Central memory CD8-positive, alpha-beta T cell (primary cell): Measurements from ENCODE around the gene MPC1.
"Not testable (repeated sequence)": the region's sequence is repeated elsewhere in the genome, so short reads cannot be mapped to it uniquely, and the experiment has no call there.

ENCODE experiments used
- ATAC-seq: fragments of 150-1000 bp; cut with Tn5 transposase; replicated peaks from 2 replicates; pipeline ENCODE4 v1.10.0; 2022; ENCODE audit warnings: mild to moderate bottlenecking, moderate FRiP score, moderate number of reproducible peaks; ENCODE audit not compliant: poor library complexity, severe bottlenecking; ENCODE audit errors: extremely low read depth
- DNase-seq, 2 donors: peaks; one replicate each; pipeline ENCODE4 v3.0.0; 2021; ENCODE audit warnings: low spot score in 2 of 2
- H3K27ac Mint-ChIP-seq: one replicate; pipeline ENCODE4 v1.8.0; 2022; ENCODE audit warnings: low read depth, mild to moderate bottlenecking, moderate library complexity, mixed read lengths
- H3K27me3 Mint-ChIP-seq: one replicate; pipeline ENCODE4 v1.8.0; 2022; ENCODE audit warnings: mixed read lengths
- H3K36me3 Mint-ChIP-seq: one replicate; pipeline ENCODE4 v1.8.0; 2022; ENCODE audit warnings: mild to moderate bottlenecking, moderate library complexity, mixed read lengths; ENCODE audit not compliant: insufficient read depth
- H3K4me1 Mint-ChIP-seq: one replicate; pipeline ENCODE4 v1.8.0; 2022; ENCODE audit warnings: mixed read lengths
- H3K4me3 Mint-ChIP-seq: one replicate; pipeline ENCODE4 v1.8.0; 2022; ENCODE audit warnings: mild to moderate bottlenecking, moderate library complexity, mixed read lengths
- H3K9me3 Mint-ChIP-seq: one replicate; pipeline ENCODE4 v1.8.0; 2022; ENCODE audit warnings: mixed read lengths

MPC1 gene

GRCh38 chr6:166386111-166386510, 3.4 kb upstream of the MPC1 start:
- no peak for ATAC-seq
- DNase-seq = no peak
- Mint-ChIP-seq H3K36me3 (peaks cover 9% of the 10 kb centered on the region), H3K27ac (no peak overlapping the region), H3K9me3 (no peaks in the 10 kb centered on the region), H3K27me3 (no peaks in the 10 kb centered on the region), H3K4me1 (peaks cover 12% of the 10 kb centered on the region), H3K4me3 (no peak overlapping the region)

DNA sequence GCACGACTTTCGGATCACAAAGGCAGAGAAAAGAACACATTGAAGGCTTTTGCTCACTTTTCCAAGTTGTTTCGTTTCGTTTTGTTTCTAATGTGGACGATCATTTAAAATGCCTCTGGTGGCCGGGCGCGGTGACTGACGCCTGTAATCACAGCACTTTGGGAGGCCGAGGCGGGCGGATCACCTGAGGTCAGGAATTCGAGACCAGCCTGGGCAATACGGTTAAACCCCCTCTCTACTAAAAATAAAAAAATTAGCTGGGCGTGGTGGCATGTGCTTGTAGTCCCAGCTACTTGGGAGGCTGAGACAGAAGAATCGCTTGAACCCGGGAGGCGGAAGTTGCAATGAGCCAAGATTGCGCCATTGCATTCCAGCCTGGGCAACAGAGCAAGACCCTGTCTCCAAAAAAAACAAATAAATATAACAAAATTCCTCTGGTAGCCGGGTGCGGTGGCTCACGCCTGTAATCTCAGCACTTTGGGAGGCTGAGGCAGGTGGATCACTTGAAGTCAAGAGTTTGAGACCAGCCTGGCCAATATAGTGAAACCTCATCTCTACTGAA, 1.1 kb upstream of the MPC1 start:
- Mint-ChIP-seq H3K27ac (peak overlapping the region; percentile 69), H3K4me3 (peak overlapping the region; percentile 86), H3K4me1 (peaks cover 13% of the 10 kb centered on the region)
- not testable (repeated sequence) for H3K36me3 Mint-ChIP-seq, H3K9me3 Mint-ChIP-seq, DNase-seq, H3K27me3 Mint-ChIP-seq
- peak; percentile 1 for ATAC-seq

- peak overlapping the region; percentile 86 for H3K4me3 Mint-ChIP-seq
- H3K27ac Mint-ChIP-seq = peak overlapping the region; percentile 88
- DNase-seq (peak in 1 of 2 donors; percentile 35), ATAC-seq (peak; percentile 7)
- H3K4me1 Mint-ChIP-seq = peaks cover 13% of the 10 kb centered on the region
- no peaks in the 10 kb centered on the region for H3K9me3 Mint-ChIP-seq
- H3K36me3 Mint-ChIP-seq = peaks cover 8% of the 10 kb centered on the region
- no peaks in the 10 kb centered on the region for H3K27me3 Mint-ChIP-seq
These were observed 224 bp downstream of the MPC1 start for GRCh38 chr6:166382500-166382932.

GRCh38 chr6:166381733-166382499, 824 bp downstream of the MPC1 start:
- H3K4me3 Mint-ChIP-seq = peak overlapping the region; percentile 86
- peak; percentile 50 to 52 for DNase-seq

GRCh38 chr6:166381381-166381732, 1.4 kb downstream of the MPC1 start:
- peaks cover 13% of the 10 kb centered on the region for H3K4me1 Mint-ChIP-seq

More at GRCh38 chr6:166381733-166382499, 824 bp downstream of the MPC1 start:
- Mint-ChIP-seq H3K27me3 (no peaks in the 10 kb centered on the region), H3K36me3 (peaks cover 8% of the 10 kb centered on the region), H3K4me1 (peaks cover 13% of the 10 kb centered on the region), H3K9me3 (no peaks in the 10 kb centered on the region), H3K27ac (peak overlapping the region; percentile 88)
- peak; percentile 25 for ATAC-seq

DNA sequence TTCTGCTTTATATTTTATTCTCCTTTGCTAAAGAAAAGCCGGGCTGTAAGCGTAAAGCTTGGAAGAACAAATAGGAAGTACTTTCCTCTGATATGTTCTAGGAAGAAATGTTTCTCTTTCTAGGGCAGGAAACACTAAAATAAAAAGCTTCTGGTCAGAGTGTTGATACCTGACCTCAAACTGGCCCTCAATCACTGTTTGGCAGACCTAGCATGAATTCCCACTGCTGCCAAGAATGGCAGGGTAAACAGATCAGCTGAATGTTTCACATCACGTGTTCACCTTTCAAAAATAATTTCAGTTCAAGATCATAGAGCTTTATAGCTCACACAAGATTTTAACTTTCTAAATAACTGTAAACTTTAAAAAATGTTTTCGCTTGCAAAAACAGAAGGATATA, 2.9 kb downstream of the MPC1 start:
- no peak overlapping the region for H3K4me3 Mint-ChIP-seq
- H3K27me3 Mint-ChIP-seq = no peaks in the 10 kb centered on the region
- no peaks in the 10 kb centered on the region for H3K9me3 Mint-ChIP-seq
- no peak overlapping the region for H3K27ac Mint-ChIP-seq
- ATAC-seq (no peak), DNase-seq (no peak)
- peaks cover 13% of the 10 kb centered on the region for H3K4me1 Mint-ChIP-seq
- H3K36me3 Mint-ChIP-seq = peaks cover 8% of the 10 kb centered on the region

More at GRCh38 chr6:166381381-166381732, 1.4 kb downstream of the MPC1 start:
- no peaks in the 10 kb centered on the region for H3K27me3 Mint-ChIP-seq
- ATAC-seq = no peak
- no peak for DNase-seq
- no peaks in the 10 kb centered on the region for H3K9me3 Mint-ChIP-seq
- H3K36me3 Mint-ChIP-seq = peaks cover 8% of the 10 kb centered on the region
- H3K27ac Mint-ChIP-seq = peak overlapping the region; percentile 88
- H3K4me3 Mint-ChIP-seq = peak overlapping the region; percentile 86

DNA sequence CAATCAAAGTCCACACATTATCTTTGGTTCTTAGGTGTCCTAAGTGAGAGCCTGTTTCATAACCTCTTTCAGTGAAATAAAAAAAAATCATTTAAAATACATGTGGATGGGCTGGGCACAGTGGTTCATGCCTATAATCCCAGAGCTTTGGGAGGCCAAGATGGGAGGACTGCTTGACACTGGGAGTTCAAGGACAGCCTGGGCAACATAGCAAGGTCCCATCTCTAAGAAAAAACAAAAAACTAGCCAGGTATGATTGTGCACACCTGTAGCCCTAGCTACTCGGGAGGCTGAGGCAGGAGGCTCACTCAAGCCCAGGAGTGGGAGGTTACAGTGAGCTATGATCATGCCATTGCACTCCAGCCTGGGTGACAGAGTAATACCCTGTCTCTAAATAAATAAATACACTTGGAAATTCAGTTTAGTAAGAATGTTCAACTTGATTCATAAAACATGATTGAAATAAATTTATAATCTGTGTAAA, 3.6 kb downstream of the MPC1 start:
- no peaks in the 10 kb centered on the region for H3K27me3 Mint-ChIP-seq
- H3K27ac Mint-ChIP-seq = no peak overlapping the region
- H3K4me3 Mint-ChIP-seq = no peak overlapping the region
- H3K4me1 Mint-ChIP-seq = peaks cover 13% of the 10 kb centered on the region
- DNase-seq (no peak), ATAC-seq (no peak)
- peaks cover 8% of the 10 kb centered on the region for H3K36me3 Mint-ChIP-seq
- no peaks in the 10 kb centered on the region for H3K9me3 Mint-ChIP-seq

GRCh38 chr6:166377721-166378120, 5.0 kb downstream of the MPC1 start:
- Mint-ChIP-seq H3K27ac (no peak overlapping the region), H3K4me3 (no peak overlapping the region), H3K4me1 (peaks cover 7% of the 10 kb centered on the region), H3K9me3 (no peaks in the 10 kb centered on the region), H3K27me3 (no peaks in the 10 kb centered on the region), H3K36me3 (peaks cover 5% of the 10 kb centered on the region)
- no peak for DNase-seq
- ATAC-seq = no peak

DNA sequence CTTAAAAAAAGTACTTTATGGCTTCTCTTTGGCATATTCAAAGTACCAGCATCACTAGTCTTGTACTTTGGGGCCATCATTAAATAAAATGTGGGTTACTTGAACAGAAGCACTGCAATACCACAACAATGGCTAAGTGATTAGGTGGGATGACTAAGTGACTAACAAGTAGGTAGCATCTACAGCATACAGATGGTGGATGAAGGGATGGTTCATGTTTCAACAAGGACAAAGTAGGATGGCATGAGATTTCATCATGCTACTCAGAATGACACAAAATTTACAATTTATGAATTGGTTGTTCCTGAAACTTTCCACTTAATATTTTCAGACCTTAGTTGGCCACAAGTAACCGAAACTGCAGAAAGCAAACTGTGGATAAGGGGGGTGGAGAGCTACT, 7.7 kb downstream of the MPC1 start:
- Mint-ChIP-seq H3K27me3 (no peaks in the 10 kb centered on the region), H3K9me3 (no peaks in the 10 kb centered on the region), H3K27ac (no peak overlapping the region), H3K4me3 (no peak overlapping the region), H3K36me3 (no peaks in the 10 kb centered on the region), H3K4me1 (no peaks in the 10 kb centered on the region)
- DNase-seq (no peak), ATAC-seq (no peak)

- H3K9me3 Mint-ChIP-seq = no peaks in the 10 kb centered on the region
- peaks cover 2% of the 10 kb centered on the region for H3K36me3 Mint-ChIP-seq
- no peak for ATAC-seq
- no peak overlapping the region for H3K27ac Mint-ChIP-seq
- H3K4me1 Mint-ChIP-seq = no peaks in the 10 kb centered on the region
- no peaks in the 10 kb centered on the region for H3K27me3 Mint-ChIP-seq
- no peak overlapping the region for H3K4me3 Mint-ChIP-seq
- no peak for DNase-seq
These were observed 12.3 kb downstream of the MPC1 start for GRCh38 chr6:166370489-166370888.

DNA sequence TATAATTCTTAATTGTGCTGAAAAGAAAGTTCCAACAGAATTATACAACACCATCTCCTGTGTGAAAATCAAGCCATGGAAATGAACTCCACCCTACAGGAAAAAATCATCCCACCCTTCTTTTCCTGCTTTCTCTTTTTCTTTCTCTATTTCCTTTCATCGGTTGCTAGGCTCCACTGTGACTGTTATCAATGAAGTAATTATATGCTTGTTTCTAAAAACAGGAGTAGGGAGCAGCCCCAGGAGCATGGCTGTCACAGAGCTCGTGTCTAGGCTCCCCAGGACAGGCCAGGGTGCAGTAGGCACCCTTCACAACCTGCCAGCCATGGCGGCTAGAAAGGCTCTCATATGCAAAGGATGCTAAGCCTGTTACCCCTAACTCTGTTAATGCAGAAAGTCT, 13.0 kb downstream of the MPC1 start:
- Mint-ChIP-seq H3K4me3 (no peak overlapping the region), H3K27me3 (no peaks in the 10 kb centered on the region), H3K9me3 (no peaks in the 10 kb centered on the region), H3K36me3 (peaks cover 2% of the 10 kb centered on the region), H3K4me1 (no peaks in the 10 kb centered on the region), H3K27ac (peak overlapping the region; percentile 74)
- ATAC-seq (no peak), DNase-seq (no peak)

DNA sequence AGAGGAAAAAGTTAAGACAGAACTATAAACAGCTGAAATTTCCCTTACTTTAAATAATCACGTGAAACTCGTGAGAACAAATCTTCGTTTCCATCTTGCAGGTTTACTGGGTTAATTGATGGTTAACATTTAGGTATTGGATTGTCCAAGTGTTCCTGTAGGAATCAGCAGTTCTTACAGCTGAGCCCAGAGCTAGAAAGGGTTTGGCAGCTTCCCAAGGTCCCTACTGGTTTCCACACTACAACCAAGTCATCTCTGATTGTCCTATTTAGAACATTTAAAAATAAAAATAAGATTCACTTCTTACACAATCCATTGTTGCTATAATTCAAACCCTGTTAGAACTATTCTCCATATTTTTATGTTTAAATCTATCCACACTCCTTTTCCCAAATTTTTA, 15.8 kb downstream of the MPC1 start:
- Mint-ChIP-seq H3K4me3 (no peak overlapping the region), H3K4me1 (no peaks in the 10 kb centered on the region), H3K27ac (no peak overlapping the region), H3K36me3 (peaks cover 8% of the 10 kb centered on the region), H3K9me3 (no peaks in the 10 kb centered on the region), H3K27me3 (no peaks in the 10 kb centered on the region)
- DNase-seq (no peak), ATAC-seq (no peak)

GRCh38 chr6:166365806-166366205, 16.9 kb downstream of the MPC1 start:
- Mint-ChIP-seq H3K9me3 (no peaks in the 10 kb centered on the region), H3K4me3 (no peak overlapping the region), H3K27ac (no peak overlapping the region), H3K4me1 (no peaks in the 10 kb centered on the region), H3K36me3 (peaks cover 8% of the 10 kb centered on the region), H3K27me3 (no peaks in the 10 kb centered on the region)
- ATAC-seq = no peak
- no peak for DNase-seq
